AG04449 (cell line): ENCODE measurements around the gene PTPRJ.

Source experiments
- CTCF ChIA-PET: fragments of 350-600 bp; formaldehyde crosslinking; extraction: SDS; loops from one replicate; lab custom pipeline; 2021; ENCODE audit warnings: antibody characterized with exemption; lab: Yijun Ruan, JAX
- POLR2A ChIA-PET: fragments of 400-600, 350-600 bp; formaldehyde crosslinking; extraction: SDS; loops from one replicate; lab custom pipeline; 2020; ENCODE audit warnings: antibody characterized with exemption, inconsistent platforms; lab: Yijun Ruan, JAX
- DNase-seq: peaks from one replicate; pipeline ENCODE4 v3.0.0-alpha.2; 2010; ENCODE audit warnings: low read depth, low spot score
- H3K4me3 ChIP-seq: 2 replicates; pipeline ENCODE4 v1.5.1; 2011; ENCODE audit warnings: low read depth, mild to moderate bottlenecking, control low read depth, low read length
- CTCF ChIP-seq: IDR thresholded peaks from one replicate; pipeline ENCODE4 v1.5.1; 2011; ENCODE audit warnings: mild to moderate bottlenecking, moderate library complexity, low read length, control low read depth, inconsistent platforms; ENCODE audit not compliant: insufficient read depth; ENCODE audit errors: missing control alignments

PTPRJ gene

GRCh38 chr11:48101958-48102357 is 121.6 kb downstream of the PTPRJ start:
- DNase-seq = no peak
- CTCF ChIA-PET = interaction anchor here (0.8 to 7.7 kb wide), 3 partner anchors 6 to 86 kb away, joined by 3 to 95 read pairs (median 3); no protein-coding TSS in a partner anchor
- POLR2A ChIA-PET = no interaction called here
- no peak overlapping the region for H3K4me3 ChIP-seq
- TF ChIP-seq CTCF = no peak

- DNase-seq = no peak
- POLR2A ChIA-PET = no interaction called here
- CTCF ChIA-PET = interaction anchor here (0.8 to 15.8 kb wide), 4 partner anchors 10 to 167 kb away, joined by 3 to 591 read pairs (median 4); no protein-coding TSS in a partner anchor
These were observed 123.5 kb downstream of the PTPRJ start for GRCh38 chr11:48103621-48104567.

GRCh38 chr11:48104568-48104924 is 124.2 kb downstream of the PTPRJ start:
- ChIA-PET CTCF (interaction anchor here (1.5 to 15.8 kb wide), 3 partner anchors 6 to 168 kb away, joined by 5 to 591 read pairs (median 95); no protein-coding TSS in a partner anchor), POLR2A (interaction anchor here (0.6 kb wide), 1 partner anchor 147 kb away, joined by 3 read pairs; no protein-coding TSS in a partner anchor)
- DNase-seq = no peak
- H3K4me3 ChIP-seq = no peak overlapping the region
- TF ChIP-seq CTCF = no peak

More at GRCh38 chr11:48103621-48104567, 123.5 kb downstream of the PTPRJ start:
- H3K4me3 ChIP-seq = no peak overlapping the region
- no peak for TF ChIP-seq CTCF

GRCh38 chr11:48105096-48105990 is 125.0 kb downstream of the PTPRJ start:
- TF ChIP-seq CTCF = no peak
- POLR2A ChIA-PET = interaction anchor here (0.6 kb wide), 1 partner anchor 148 kb away, joined by 3 read pairs; no protein-coding TSS in a partner anchor
- no peak for DNase-seq
- no peak overlapping the region for H3K4me3 ChIP-seq
- CTCF ChIA-PET = interaction anchor here (0.8 to 15.8 kb wide), 7 partner anchors 7 to 252 kb away, joined by 3 to 591 read pairs (median 3); no protein-coding TSS in a partner anchor

GRCh38 chr11:48106166-48106565 is 125.8 kb downstream of the PTPRJ start:
- no peak for DNase-seq
- ChIA-PET POLR2A (no interaction called here), CTCF (interaction anchor here (0.9 to 15.8 kb wide), 6 partner anchors 8 to 253 kb away, joined by 3 to 591 read pairs (median 15); no protein-coding TSS in a partner anchor)
- no peak overlapping the region for H3K4me3 ChIP-seq
- no peak for TF ChIP-seq CTCF
